GM12878 (cell line): ENCODE results near the gene SORBS2. TPM values are rescaled to one million over a fixed set of nuclear protein-coding genes. Genes with fewer than 3 reads are reported as not detected.

ENCODE experiments used
- ATAC-seq: fragments of 200-7000 bp; cut with Tn5 transposase; 3 replicates; pipeline ENCODE4 v1.9.1; 2020; ENCODE audit warnings: mild to moderate bottlenecking, moderate library complexity
- BruUV-seq: library from RNA; stranded (reverse); fragments of 400-500 nt; replicated peaks from 2 replicates; lab custom pipeline; 2021; lab: Mats Ljungman, UMichigan
- CTCF ChIA-PET: fragments of 300-600 bp; sonication (Branson Sonifier 250); formaldehyde crosslinking; extraction: SDS; loops from one replicate; lab custom pipeline; 2021; ENCODE audit warnings: inconsistent platforms; lab: Yijun Ruan, JAX
- POLR2A ChIA-PET: fragments of 350-600 bp; formaldehyde crosslinking; extraction: SDS; loops from one replicate; lab custom pipeline; 2021; ENCODE audit warnings: inconsistent platforms; lab: Charles Lee
- RAD21 ChIA-PET: fragments of 300-600 bp; sonication (Branson Sonifier 250); formaldehyde crosslinking; loops from one replicate; lab custom pipeline; 2023; ENCODE audit warnings: antibody characterized with exemption; ENCODE audit not compliant: unreplicated experiment; lab: Charles Lee
- SMC1A ChIA-PET: fragments of 300-600 bp; sonication (Branson Sonifier 250); formaldehyde crosslinking; loops from one replicate; lab custom pipeline; 2023; ENCODE audit not compliant: unreplicated experiment, uncharacterized antibody; lab: Charles Lee
- DNase-seq: peaks from one replicate; pipeline ENCODE4 v3.0.0-alpha.2; 2011; ENCODE audit warnings: low read depth, low spot score
- FAIRE-seq: peaks from 3 replicates; lab custom pipeline; 2011; peaks lifted over from hg19 to GRCh38; lab: Jason Lieb, UNC
- H2AFZ ChIP-seq: 2 replicates; pipeline ENCODE4 v1.6.0; 2011; ENCODE audit warnings: low read depth, low read length, control low read depth; ENCODE audit not compliant: control insufficient read depth
- H3K27ac ChIP-seq: 2 replicates; pipeline ENCODE4 v1.5.1; 2011; ENCODE audit warnings: control low read depth; ENCODE audit not compliant: control insufficient read depth, insufficient read depth
- H3K27me3 ChIP-seq, 2 experiments: replicated peaks in 1 of 2; 2 replicates each; pipeline versions ENCODE4 v1.6.0 to v1.6.1; 2011; ENCODE audit warnings: low read length in 1 of 2; ENCODE audit not compliant: control insufficient read depth in 2 of 2, insufficient read depth in 2 of 2
- H3K36me3 ChIP-seq, 2 experiments: 2 replicates each; pipeline ENCODE4 v1.5.1; 2011; ENCODE audit warnings: low read length in 1 of 2; ENCODE audit not compliant: control insufficient read depth in 2 of 2, insufficient read depth in 2 of 2
- H3K4me1 ChIP-seq: 2 replicates; pipeline ENCODE4 v1.6.1; 2011; ENCODE audit warnings: mild to moderate bottlenecking, low read length, moderate library complexity, mixed read lengths; ENCODE audit not compliant: control insufficient read depth, insufficient read depth
- H3K4me2 ChIP-seq: 2 replicates; pipeline ENCODE4 v1.6.0; 2011; ENCODE audit warnings: control low read depth; ENCODE audit not compliant: control insufficient read depth, insufficient read depth
- H3K4me3 ChIP-seq: fragments of 200-600 bp; sonication (generic); 2 replicates; pipeline ENCODE4 v1.5.1; 2016
- H3K79me2 ChIP-seq: 2 replicates; pipeline ENCODE4 v1.6.0; 2011; ENCODE audit warnings: low read length; ENCODE audit not compliant: control insufficient read depth, insufficient read depth
- H3K9ac ChIP-seq: 2 replicates; pipeline ENCODE4 v1.8.0; 2011; ENCODE audit warnings: low read length, control low read depth, mixed read lengths; ENCODE audit not compliant: control insufficient read depth, insufficient read depth
- H3K9me3 ChIP-seq: replicated peaks from 3 replicates; pipeline ENCODE4 v1.5.1; 2011; ENCODE audit warnings: mild to moderate bottlenecking, low read length; ENCODE audit not compliant: control insufficient read depth, insufficient read depth
- H4K20me1 ChIP-seq: 2 replicates; pipeline ENCODE4 v1.6.0; 2011; ENCODE audit not compliant: control insufficient read depth, insufficient read depth
- ATF2 ChIP-seq: IDR thresholded peaks from 2 replicates; pipeline ENCODE4 v1.6.1; 2012; ENCODE audit warnings: low read length, inconsistent platforms
- CEBPZ ChIP-seq: fragments of 150-350 bp; IDR thresholded peaks from 2 replicates; pipeline ENCODE4 v1.6.1; 2016; ENCODE audit warnings: low read depth, low read length
- JUNB ChIP-seq: IDR thresholded peaks from 2 replicates; pipeline ENCODE4 v1.6.1; 2016; ENCODE audit warnings: antibody characterized with exemption, mild to moderate bottlenecking
- MEF2B ChIP-seq: fragments of 450-650 bp; IDR thresholded peaks from 2 replicates; pipeline ENCODE4 v1.6.1; 2018; ENCODE audit warnings: mild to moderate bottlenecking, moderate library complexity; ENCODE audit not compliant: partially characterized antibody, poor library complexity, severe bottlenecking
- NFXL1 ChIP-seq: fragments of 450-650 bp; IDR thresholded peaks from 2 replicates; pipeline ENCODE4 v1.6.1; 2017; ENCODE audit warnings: antibody characterized with exemption, mild to moderate bottlenecking, borderline replicate concordance
- NKRF ChIP-seq: fragments of 450-650 bp; conservative IDR thresholded peaks from 2 replicates; pipeline ENCODE4 v1.6.1; 2017; ENCODE audit warnings: mild to moderate bottlenecking, moderate library complexity
- POLR2AphosphoS5 ChIP-seq: IDR thresholded peaks from 2 replicates; pipeline ENCODE4 v1.6.1; 2011; ENCODE audit warnings: mild to moderate bottlenecking, low read length, inconsistent platforms
- RBBP5 ChIP-seq: fragments of 200-600 bp; sonication (generic); conservative IDR thresholded peaks from 2 replicates; pipeline ENCODE4 v1.6.1; 2016
- ZBTB4 ChIP-seq: fragments of 450-650 bp; formaldehyde crosslinking; IDR thresholded peaks from 2 replicates; pipeline ENCODE4 v1.4.0; 2022; ENCODE audit warnings: mild to moderate bottlenecking, moderate library complexity
- WGBS: methylation state at CpG from one replicate; pipeline ENCODE4 v1.1.6; 2016; ENCODE audit warnings: low lambda C conversion rate; ENCODE audit not compliant: insufficient replicate concordance, insufficient coverage; ENCODE audit errors: missing lambda C conversion rate; 5-methylcytosine and 5-hydroxymethylcytosine counted together
- in situ Hi-C: fragments of 300-500 bp; cut with MboI; formaldehyde crosslinking; loops from 9 replicates; pipeline ENCODE4 v1.14.3; 2018; ENCODE audit warnings: mixed read lengths
- intact Hi-C: fragments of 100-400 bp; cut with micrococcal nuclease; formaldehyde crosslinking; loops from one replicate; pipeline ENCODE4 v1.14.2; 2022; ENCODE audit not compliant: unreplicated experiment
- polyA plus RNA-seq, 11 experiments: library from polyadenylated mRNA; depleted of rRNA in 4 of 11; unstranded in 6 of 11; stranded (reverse) in 5 of 11; fragments of >200 nt; fragmentation: Nextera tagmentation in 4 of 11; fragmentation: Illumina TruSeq in 1 of 11; extraction: Ambion mirVana in 4 of 11; extraction: Trizol in 1 of 11; gene quantifications; 1 replicate in 1 of 11; 2 replicates in 10 of 11; pipeline versions ENCODE4 v1.2.1 to v1.2.3, GENCODE V29; 2011 to 2016; ENCODE audit warnings: inconsistent platforms in 2 of 11, missing spikeins in 2 of 11, low read depth in 1 of 11
- total RNA-seq, 4 experiments: library from RNA; depleted of rRNA in 3 of 4; stranded (reverse); fragments of >200 nt in 3 of 4; fragmentation: Illumina TruSeq in 1 of 4; extraction: Trizol in 1 of 4; gene quantifications; 2 replicates each; pipeline versions ENCODE4 v1.2.1 to v1.2.3, GENCODE V29; 2013 to 2021

SORBS2 gene
- total and polyA plus RNA-seq, 10 of the 15 experiments (the other 5 are each of a cell fraction or from before 2014, with no cell fraction given): 0.06 to 3.0 (median 0.79) TPM

GRCh38 chr4:185651137-185651677, 160.8 kb downstream of the SORBS2 start (continued):
- TF ChIP-seq CEBPZ: no peak
- TF ChIP-seq POLR2AphosphoS5: no peak
- TF ChIP-seq MEF2B: no peak
- TF ChIP-seq RBBP5: no peak
- no peak for TF ChIP-seq JUNB
- TF ChIP-seq NFXL1: no peak

- ChIA-PET POLR2A (no interaction called here), SMC1A (no interaction called here)
- TF ChIP-seq ZBTB4 (CRISPR knock-in tag) (no peak), NKRF (no peak), ATF2 (no peak), MEF2B (no peak)
Observed at GRCh38 chr4:185648631-185649030, 163.4 kb downstream of the SORBS2 start.

More at GRCh38 chr4:185648631-185649030, 163.4 kb downstream of the SORBS2 start:
- no peak overlapping the region for H3K4me3 ChIP-seq
- BruUV-seq: no TSS peak
- no peaks in the 10 kb centered on the region for H3K9me3 ChIP-seq
- H3K4me2 ChIP-seq: no peak overlapping the region
- ATAC-seq (no peak), FAIRE-seq (no peak), DNase-seq (no peak)
- 50% methylated on average over 4 of the region's 4 CpGs for WGBS
- H3K9ac ChIP-seq: no peak overlapping the region
- ChIA-PET CTCF (interaction anchor here (0.7 kb wide), 1 partner anchor 389 kb away, joined by 3 read pairs; no protein-coding TSS in a partner anchor), RAD21 (interaction anchor here (0.6 kb wide), 1 partner anchor 10 kb away, joined by 3 read pairs; no protein-coding TSS in a partner anchor)
- H3K36me3 ChIP-seq: no peaks in the 10 kb centered on the region
- H3K79me2 ChIP-seq: no peaks in the 10 kb centered on the region
- H3K4me1 ChIP-seq: no peaks in the 10 kb centered on the region
- no peaks in the 10 kb centered on the region for H4K20me1 ChIP-seq
- intact Hi-C loops (no loop called here), in situ Hi-C loops (loop anchor here (5.0 to 10.0 kb wide), 2 partner anchors 389 to 486 kb away; no protein-coding TSS in a partner anchor)
- no peaks in the 10 kb centered on the region for H3K27me3 ChIP-seq
- no peak overlapping the region for H2AFZ ChIP-seq
- H3K27ac ChIP-seq: no peak overlapping the region
